ENCODE data around the gene LIPE. TPM values are rescaled to one million over a fixed set of nuclear protein-coding genes. Genes with fewer than 3 reads are reported as not detected.
"Not testable (repeated sequence)": the region's sequence is repeated elsewhere in the genome, so short reads cannot be mapped to it uniquely, and the experiment has no call there.

LIPE gene
- total RNA-seq, 6 donors from 2014 or later, result 1.3 to 6.2 (median 4.2) TPM

GRCh38 chr19:42467183-42467760 lies 40.1 kb upstream of the LIPE start:
- ATAC-seq (ENCODE audit: low FRiP score in 2 of 2), result no peak
- DNase-seq, result no peak
- H3K9me3 ChIP-seq, result no peaks in the 10 kb centered on the region
- no peak overlapping the region for H3K4me3 ChIP-seq
- H3K27ac ChIP-seq, result peak overlapping the region in 2 of 4 donors; percentile 5 to 54
- H3K36me3 ChIP-seq, result no peaks in the 10 kb centered on the region
- WGBS, 2 donors, result 48 to 54% methylated on average over 5 of the region's 5 CpGs
- TF ChIP-seq CTCF (IDR thresholded peaks at IDR 0.05) (no peak), POLR2AphosphoS5 (IDR thresholded peaks at IDR 0.05) (no peak), EP300 (IDR thresholded peaks at IDR 0.05) (no peak), POLR2A (IDR thresholded peaks at IDR 0.05) (no peak)
- no peaks in the 10 kb centered on the region for H3K27me3 ChIP-seq
- H3K4me1 ChIP-seq, result peaks cover 0 to 15% (median 10%) of the 10 kb centered on the region in 4 donors

GRCh38 chr19:42466521-42467182 lies 39.5 kb upstream of the LIPE start:
- DNase-seq (no peak), ATAC-seq (ENCODE audit: low FRiP score in 2 of 2) (no peak)
- TF ChIP-seq POLR2A (IDR thresholded peaks at IDR 0.05) (no peak), POLR2AphosphoS5 (IDR thresholded peaks at IDR 0.05) (no peak), EP300 (IDR thresholded peaks at IDR 0.05) (no peak), CTCF (IDR thresholded peaks at IDR 0.05) (no peak)
- Histone ChIP-seq H3K4me3 (no peak overlapping the region), H3K27me3 (no peaks in the 10 kb centered on the region), H3K27ac (peak overlapping the region in 3 of 4 donors; percentile 51 to 56 (median 54)), H3K4me1 (peaks cover 0 to 15% (median 10%) of the 10 kb centered on the region in 4 donors), H3K9me3 (no peaks in the 10 kb centered on the region), H3K36me3 (no peaks in the 10 kb centered on the region)
- WGBS, 2 donors, result 56 to 60% methylated on average over 5 of the region's 5 CpGs

GRCh38 chr19:42465827-42466280 lies 38.7 kb upstream of the LIPE start:
- whole genome bisulfite sequencing, 2 donors, result 76 to 78% methylated on average over 5 of the region's 5 CpGs
- DNase-seq (no peak), ATAC-seq (ENCODE audit: low FRiP score in 2 of 2) (no peak)
- Histone ChIP-seq H3K36me3 (no peaks in the 10 kb centered on the region), H3K27ac (peak overlapping the region in 3 of 4 donors; percentile 51 to 56 (median 54)), H3K4me3 (no peak overlapping the region), H3K9me3 (no peaks in the 10 kb centered on the region), H3K4me1 (peaks cover 0 to 15% (median 11%) of the 10 kb centered on the region in 4 donors), H3K27me3 (no peaks in the 10 kb centered on the region)
- no peak for TF ChIP-seq EP300 (IDR thresholded peaks at IDR 0.05)
- no peak for TF ChIP-seq CTCF (IDR thresholded peaks at IDR 0.05)
- TF ChIP-seq POLR2A (IDR thresholded peaks at IDR 0.05), result no peak
- TF ChIP-seq POLR2AphosphoS5 (IDR thresholded peaks at IDR 0.05), result no peak

- Histone ChIP-seq H3K4me3 (no peak overlapping the region), H3K27me3 (no peaks in the 10 kb centered on the region), H3K27ac (peak overlapping the region in 1 of 4 donors; percentile 42), H3K4me1 (peaks cover 0 to 13% (median 11%) of the 10 kb centered on the region in 4 donors), H3K36me3 (no peaks in the 10 kb centered on the region), H3K9me3 (no peaks in the 10 kb centered on the region)
- 79 to 93% methylated on average over 4 of the region's 4 CpGs for WGBS, 2 donors
- TF ChIP-seq POLR2AphosphoS5 (IDR thresholded peaks at IDR 0.05) (no peak), CTCF (IDR thresholded peaks at IDR 0.05) (no peak), EP300 (IDR thresholded peaks at IDR 0.05) (no peak), POLR2A (IDR thresholded peaks at IDR 0.05) (no peak)
- ATAC-seq (ENCODE audit: low FRiP score in 2 of 2) (no peak), DNase-seq (no peak)
Observed at GRCh38 chr19:42461700-42462324, 34.6 kb upstream of the LIPE start.

- 87 to 96% methylated on average over 8 of the region's 8 CpGs for WGBS, 2 donors
- H3K27ac ChIP-seq, result peak overlapping the region in 1 of 4 donors; percentile 42
- not testable (repeated sequence) for H3K36me3 ChIP-seq; H3K9me3 ChIP-seq; H3K27me3 ChIP-seq; DNase-seq; ATAC-seq (ENCODE audit: low FRiP score in 2 of 2); H3K4me3 ChIP-seq; H3K4me1 ChIP-seq
Observed at GRCh38 chr19:42461231-42461630, 34.0 kb upstream of the LIPE start.
